SH-SY5Y (cell line): Measurements from ENCODE around the gene FNDC3A.

Experiments used
- GATA2 ChIP-seq: IDR thresholded peaks from 2 replicates; pipeline ENCODE4 v1.6.1; 2011; ENCODE audit warnings: mild to moderate bottlenecking, low read depth, low read length
- GATA3 ChIP-seq: IDR thresholded peaks from 2 replicates; pipeline ENCODE4 v1.6.1; 2011; ENCODE audit warnings: low read depth, mild to moderate bottlenecking, low read length, moderate library complexity

DNA sequence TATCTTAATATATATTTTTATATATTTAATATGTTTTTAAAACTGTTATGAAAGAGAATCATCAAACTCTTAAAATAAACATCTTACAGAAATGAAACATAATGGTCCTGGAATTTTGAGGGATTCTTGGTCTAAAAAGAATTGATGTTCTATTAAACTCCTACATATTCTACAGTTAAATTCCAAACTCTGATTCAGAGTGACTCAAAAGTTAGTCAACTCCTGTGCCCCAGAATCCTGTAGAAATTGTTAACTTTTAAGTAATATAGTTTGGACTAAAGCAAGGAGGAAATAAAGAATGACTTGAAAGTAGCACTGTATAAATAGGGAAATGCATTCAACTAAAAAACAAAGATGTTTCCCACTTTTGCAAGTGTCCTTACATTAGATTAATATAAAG lies 47.7 kb downstream of the FNDC3A start:
- no peak for TF ChIP-seq GATA2
- TF ChIP-seq GATA3: no peak
